HL-60/S4 (cell line): ENCODE results near the gene IL17B.

Source experiments
- in situ Hi-C: fragments of 300-500 bp; cut with MboI; formaldehyde crosslinking; loops from 2 replicates; pipeline ENCODE4 v1.14.3; 2022; ENCODE audit warnings: low sequenced_read_pairs

IL17B gene

GRCh38 chr5:149379177-149379761, at the start of gene IL17B:
Gene IL17B, minus strand, starts transcription at chr5:149379292. Its CDS starts 67 bp downstream, at chr5:149379225.
- in situ Hi-C loops: no loop called here

- in situ Hi-C loops: no loop called here
Measured at GRCh38 chr5:149428032-149428431, 48.9 kb upstream of the IL17B start.

GRCh38 chr5:149427374-149427773, 48.3 kb upstream of the IL17B start:
- in situ Hi-C loops: no loop called here

GRCh38 chr5:149426931-149427330, 47.8 kb upstream of the IL17B start:
- in situ Hi-C loops: no loop called here

GRCh38 chr5:149425729-149426128, 46.6 kb upstream of the IL17B start:
- in situ Hi-C loops: no loop called here

- in situ Hi-C loops: no loop called here
Measured at GRCh38 chr5:149424371-149425315, 45.6 kb upstream of the IL17B start.

- in situ Hi-C loops: no loop called here
Measured at GRCh38 chr5:149423794-149424268, 44.7 kb upstream of the IL17B start.

- in situ Hi-C loops: no loop called here
Measured at GRCh38 chr5:149423049-149423793, 44.1 kb upstream of the IL17B start.

- in situ Hi-C loops: no loop called here
Measured at GRCh38 chr5:149422366-149423048, 43.4 kb upstream of the IL17B start.

GRCh38 chr5:149421834-149422233, 42.7 kb upstream of the IL17B start:
- in situ Hi-C loops: no loop called here

GRCh38 chr5:149421372-149421685, 42.2 kb upstream of the IL17B start:
- in situ Hi-C loops: no loop called here

- in situ Hi-C loops: no loop called here
Measured at GRCh38 chr5:149420545-149421371, 41.7 kb upstream of the IL17B start.

GRCh38 chr5:149419859-149420544, 40.9 kb upstream of the IL17B start:
- in situ Hi-C loops: no loop called here

- in situ Hi-C loops: no loop called here
Measured at GRCh38 chr5:149419532-149419858, 40.4 kb upstream of the IL17B start.

GRCh38 chr5:149418910-149419531, 39.9 kb upstream of the IL17B start:
- in situ Hi-C loops: no loop called here

- in situ Hi-C loops: no loop called here
Measured at GRCh38 chr5:149417711-149418368, 38.7 kb upstream of the IL17B start.

- in situ Hi-C loops: no loop called here
Measured at GRCh38 chr5:149416987-149417710, 38.1 kb upstream of the IL17B start.
